Kidney glomerular epithelial cell (primary cell): ENCODE data around the gene EDARADD.
"Not testable (repeated sequence)": the region's sequence is repeated elsewhere in the genome, so short reads cannot be mapped to it uniquely, and the experiment has no call there.

Source experiments
- DNase-seq: peaks from one replicate; lab custom pipeline; 2025; lab: John Stamatoyannopoulos, UW

Gene EDARADD

DNA sequence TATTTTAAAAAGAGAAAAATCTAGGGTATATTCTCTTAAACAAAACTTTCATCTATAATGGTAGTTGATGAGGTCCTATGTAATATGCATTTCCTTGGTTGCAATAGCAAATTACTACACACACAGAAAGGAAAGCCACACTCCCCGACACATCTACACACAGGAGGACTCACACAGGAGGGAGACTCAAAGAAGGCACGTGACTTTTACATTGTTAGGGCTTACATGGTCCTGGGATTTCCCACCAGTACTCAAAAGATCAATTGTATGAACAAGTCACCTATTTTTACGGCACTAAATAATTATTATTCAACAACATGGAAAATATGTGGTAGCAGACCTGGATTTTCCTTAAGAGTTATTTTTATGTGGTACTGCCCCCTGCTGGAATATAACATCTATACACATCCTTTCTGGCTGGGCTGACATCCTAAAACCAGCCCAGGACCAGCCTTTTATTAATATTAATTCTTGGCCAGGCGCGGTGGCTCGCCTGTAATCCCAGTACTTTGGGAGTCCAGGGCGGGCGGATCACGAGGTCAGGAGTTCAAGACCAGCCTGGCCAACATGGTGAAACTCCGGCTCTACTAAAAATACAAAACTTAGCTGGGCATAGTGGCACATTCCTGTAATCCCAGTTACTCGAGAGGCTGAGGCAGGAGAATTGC, 95.8 kb downstream of the EDARADD start:
- DNase-seq: peak; percentile 48

DNA sequence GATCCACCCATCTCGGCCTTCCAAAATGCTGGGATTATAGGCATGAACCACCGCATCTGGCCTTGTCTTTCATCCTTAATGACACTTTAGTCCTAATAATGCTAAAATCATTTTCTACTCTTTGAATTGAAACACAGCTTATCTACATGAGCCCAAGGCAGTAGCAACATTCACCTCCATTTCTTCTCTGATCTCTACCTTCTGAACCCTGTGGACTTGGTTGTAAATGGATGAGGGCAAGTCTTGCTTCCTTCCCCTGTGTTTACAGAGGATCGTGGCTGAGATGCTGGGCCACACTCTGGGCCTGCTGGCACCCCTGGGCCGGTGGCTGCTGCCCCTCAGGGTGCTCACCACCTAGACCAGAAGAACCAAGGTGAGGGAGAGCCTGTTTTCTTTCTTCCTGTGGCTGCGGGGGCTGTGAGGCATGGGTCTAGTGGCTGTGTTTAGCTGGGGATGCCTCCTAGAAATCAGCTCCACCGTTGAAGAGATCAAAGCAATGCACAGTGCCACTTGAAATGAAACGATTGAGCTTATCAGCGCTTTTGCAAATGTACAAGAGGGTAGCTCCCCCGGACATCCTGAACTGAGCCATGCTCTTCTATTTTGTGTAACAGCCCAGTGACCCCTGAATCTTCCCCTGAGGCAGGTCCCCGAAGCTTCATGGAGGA, 97.5 kb downstream of the EDARADD start:
- DNase-seq: no peak

DNA sequence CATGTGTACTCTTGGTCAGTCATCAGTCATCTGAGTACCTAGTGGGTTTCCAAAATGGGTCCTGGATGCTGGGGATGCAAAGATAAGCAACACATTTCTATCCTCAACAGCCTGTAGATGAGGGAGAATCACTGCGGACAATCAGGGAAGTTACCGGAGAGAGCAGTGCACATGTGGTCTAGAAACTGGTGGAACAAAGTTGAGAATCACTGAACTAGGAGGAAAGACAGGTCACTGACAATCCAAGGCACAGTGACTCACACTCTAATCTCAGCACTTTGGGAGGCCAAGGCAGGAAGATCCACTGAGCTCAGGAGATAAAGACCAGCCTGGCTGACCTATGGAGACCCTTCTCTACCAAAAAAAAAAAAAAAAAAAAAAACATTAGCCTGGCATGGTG, 98.3 kb downstream of the EDARADD start:
- no peak for DNase-seq

DNA sequence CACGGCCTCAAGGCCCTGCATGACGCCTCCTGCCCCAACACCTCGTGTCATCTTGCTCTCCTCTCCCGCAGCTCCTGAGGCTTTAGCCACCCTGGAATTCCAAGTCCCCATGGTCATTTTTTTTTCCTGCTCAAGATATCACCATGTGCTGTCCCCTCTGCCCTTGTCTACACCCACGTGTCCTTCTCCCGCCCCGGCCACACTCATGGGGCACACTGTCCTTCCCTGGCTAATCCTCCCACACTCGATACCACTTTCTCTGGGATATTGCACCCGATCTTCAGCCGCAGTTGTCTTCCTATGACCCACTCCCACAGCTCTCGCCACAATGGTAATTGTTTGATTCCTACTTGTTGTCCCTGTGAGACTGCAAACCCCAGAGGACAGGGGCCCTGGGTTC, 100.0 kb downstream of the EDARADD start:
- DNase-seq: no peak

DNA sequence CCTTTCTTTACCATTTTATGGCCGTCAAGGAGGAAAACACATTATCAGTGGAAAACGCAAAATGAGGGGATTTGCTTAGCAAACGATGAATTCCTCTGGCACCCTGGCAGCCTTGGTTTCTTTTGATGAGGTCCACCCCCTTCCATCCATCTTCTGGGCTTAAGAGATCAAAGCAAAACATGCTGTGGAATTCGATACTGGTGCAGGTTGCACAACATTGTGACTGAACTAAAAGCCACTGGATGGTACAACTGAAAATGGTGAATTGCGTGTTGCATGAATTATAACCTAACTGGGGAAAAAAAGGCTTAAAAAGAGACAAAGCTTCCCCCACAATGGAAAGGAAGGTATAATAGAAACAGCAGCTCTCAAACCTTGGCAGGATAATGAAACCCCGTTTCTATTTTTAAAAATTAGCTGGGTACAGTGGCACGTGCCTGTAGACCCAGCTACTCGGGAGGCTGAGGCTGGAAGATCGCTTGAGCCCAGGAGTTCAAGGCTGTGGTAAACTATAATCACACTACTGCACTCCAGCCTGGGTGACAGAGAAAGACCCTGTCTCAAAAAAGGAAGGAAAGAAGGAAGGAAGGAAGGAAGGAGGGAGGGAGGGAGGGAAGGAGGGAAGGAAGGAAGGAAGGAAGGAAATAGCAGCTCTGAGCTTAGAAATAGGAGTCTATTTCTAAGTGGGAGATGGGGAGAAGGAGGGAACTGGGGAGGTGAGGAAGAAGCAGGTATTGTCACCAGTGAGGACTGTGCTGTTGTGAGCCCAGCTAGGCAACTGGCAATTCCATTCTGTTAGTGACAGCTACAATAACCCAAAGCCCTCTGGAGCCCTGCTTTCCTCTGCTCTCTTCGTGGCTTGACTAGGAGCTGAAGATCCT, 100.7 kb downstream of the EDARADD start:
- DNase-seq: no peak

DNA sequence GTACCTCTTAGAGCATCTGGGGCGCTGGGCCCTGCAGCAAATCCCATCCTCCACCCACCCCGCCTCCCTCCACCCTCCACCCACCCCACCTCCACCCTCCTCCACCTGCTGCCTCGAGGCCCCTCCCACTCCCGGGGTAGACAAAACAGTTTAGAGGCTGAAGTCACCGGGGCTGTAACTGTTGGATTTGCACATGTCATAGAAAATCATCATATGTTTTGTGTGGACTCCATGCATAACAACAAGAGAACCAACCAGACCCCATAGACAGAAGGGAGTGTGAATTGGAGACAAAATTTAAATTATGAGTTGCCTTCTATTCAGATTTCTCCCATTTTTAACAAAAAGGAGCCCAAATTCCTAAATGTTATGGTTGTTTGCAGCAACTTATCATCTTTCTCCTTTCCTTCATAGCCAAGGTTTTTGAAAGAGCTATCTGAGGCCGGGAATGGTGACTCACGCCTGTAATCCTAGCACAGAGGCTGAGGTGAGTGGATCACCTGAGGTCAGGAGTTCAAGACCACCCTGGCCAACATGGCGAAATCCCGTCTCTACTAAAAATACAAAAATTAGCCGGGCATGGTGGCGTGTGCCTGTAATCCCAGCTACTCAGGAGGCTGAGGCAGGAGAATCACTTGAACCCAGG, 101.5 kb downstream of the EDARADD start:
- no peak for DNase-seq

DNA sequence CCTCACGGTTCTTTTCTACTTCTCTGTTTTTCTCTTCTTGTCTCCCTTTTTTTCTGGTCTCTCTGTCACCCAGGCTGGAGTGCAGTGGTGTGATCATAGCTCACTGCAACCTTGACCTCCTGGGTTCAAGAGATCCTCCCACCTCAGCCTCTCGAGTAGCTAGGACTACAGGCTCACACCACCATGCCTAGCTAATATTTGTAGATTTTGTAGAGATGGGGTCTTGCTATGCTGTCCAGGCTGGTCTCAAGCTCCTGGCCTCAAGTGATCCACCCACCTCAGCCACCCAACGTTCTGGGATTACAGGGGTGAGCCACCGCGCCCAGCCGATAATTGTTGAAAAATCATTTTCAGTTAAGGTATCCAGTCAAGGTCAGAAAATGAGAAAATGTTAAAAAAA, 103.8 kb downstream of the EDARADD start:
- DNase-seq: no peak

DNA sequence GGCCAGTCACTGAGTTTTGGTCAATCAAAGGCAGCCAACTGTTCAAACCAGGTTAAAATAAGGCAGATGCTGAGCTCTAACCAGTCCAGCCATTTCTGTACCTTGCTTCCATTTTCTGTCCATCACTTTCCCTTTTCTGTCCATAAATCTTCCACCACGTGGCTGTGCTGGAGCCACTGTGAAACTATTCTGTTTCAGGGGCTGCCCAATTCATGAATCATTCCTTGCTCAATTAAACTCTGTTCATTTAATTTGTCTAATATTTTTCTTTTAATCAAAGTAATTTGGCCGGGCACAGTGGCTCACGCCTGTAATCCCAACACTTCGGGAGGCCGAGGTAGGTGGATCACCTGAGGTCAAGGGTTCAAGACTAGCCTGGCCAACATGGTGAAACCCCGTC, 107.0 kb downstream of the EDARADD start:
- no peak for DNase-seq

DNA sequence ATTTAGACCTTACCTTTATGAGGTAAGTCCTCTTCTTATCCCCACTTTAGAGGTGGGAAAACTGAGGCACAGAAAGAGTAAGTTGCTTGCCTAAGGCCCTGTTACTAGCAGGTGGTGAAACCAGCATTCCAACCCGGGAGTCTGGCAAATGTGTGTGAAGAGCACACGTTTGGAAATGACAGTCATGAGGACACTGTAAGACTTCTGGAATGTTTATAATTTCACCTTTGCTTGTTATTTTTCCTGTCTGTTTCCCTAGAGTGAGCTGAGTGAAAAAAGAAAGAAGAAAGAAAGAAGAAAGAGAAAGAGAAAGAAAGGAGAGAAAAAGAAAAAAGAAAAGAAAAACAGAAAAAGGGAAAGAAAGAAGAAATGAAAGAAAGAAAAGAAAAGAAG, 108.5 kb downstream of the EDARADD start:
- peak; percentile 74 for DNase-seq

DNA sequence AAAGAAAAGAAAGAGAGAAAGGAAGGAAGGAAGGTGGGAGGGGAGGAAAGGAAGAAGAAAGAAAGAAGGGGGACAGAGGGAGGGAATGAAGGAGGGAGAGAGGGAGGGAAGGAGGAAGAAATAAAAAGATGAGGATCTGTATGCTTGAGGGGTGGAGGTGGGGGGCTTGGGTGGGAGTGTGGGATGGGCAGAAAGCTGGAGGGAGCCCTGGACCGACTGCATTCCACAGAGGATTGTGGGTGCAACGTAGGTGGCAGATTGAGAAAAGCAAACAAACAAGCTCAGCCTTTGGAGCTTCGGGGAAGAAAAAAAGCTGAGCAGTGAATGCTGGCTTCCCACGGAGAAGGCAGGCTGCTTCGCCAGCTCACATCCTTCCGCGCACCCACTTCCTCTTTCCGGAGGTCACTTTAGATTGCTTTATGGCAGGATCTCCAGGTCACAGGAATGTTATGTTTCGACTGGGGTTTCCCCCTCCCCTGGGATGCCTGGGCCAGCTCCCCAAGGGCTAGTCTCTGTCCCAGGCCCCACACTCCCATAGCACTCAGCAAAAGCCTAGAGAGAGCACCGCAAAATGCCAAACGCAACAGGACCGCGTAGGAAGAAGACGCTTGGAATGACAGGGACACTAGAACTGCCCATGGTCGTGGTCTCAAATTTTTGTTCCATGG, 109.0 kb downstream of the EDARADD start:
- DNase-seq: peak; percentile 88

DNA sequence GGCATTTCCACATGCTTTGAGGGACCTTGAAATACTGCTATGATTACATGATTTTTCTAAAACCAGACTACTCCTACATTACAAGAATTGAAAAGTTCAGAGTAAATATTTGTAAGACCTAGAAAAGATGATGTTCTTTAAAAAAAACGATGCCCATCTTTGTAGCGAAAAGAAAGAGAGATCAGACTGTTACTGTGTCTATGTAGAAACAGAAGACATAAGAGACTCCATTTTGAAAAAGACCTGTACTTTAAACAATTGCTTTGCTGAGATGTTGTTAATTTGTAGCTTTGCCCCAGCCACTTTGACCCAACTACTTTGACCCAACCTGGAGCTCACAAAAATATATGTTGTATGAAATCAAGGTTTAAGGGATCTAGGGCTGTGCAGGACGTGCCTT, 110.3 kb downstream of the EDARADD start:
- not testable (repeated sequence) for DNase-seq

DNA sequence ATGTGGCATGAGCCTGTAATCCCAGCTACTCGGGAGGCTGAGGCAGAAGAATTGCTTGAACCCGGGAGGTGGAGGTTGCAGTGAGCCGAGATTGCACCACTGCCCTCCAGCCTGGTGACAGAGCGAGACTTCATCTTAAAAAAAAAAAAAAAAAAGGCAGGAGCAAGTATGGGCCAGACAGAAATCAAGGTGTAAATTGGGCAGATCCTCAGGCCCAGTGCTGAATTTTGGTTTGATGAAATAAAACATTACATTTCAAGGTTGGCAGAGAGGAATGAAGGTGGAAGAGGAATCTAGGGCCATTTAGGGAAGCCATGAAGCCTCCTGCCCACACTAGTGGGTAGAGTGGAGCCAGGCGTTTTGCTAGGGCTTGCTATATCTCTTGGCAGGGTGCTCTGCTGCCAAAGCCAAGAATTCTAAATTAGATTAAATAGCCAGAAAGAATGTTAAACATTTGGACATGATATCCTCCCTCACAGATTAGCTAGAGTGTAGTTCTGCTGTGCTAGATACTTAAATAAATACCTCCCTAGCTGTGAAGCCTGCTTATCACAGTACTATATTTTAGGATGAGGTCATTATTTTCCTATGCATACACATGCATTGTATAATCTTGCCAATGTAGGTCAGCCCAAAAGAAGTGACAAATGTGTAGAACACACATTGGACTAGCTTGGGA, 113.1 kb downstream of the EDARADD start:
- peak; percentile 66 for DNase-seq

DNA sequence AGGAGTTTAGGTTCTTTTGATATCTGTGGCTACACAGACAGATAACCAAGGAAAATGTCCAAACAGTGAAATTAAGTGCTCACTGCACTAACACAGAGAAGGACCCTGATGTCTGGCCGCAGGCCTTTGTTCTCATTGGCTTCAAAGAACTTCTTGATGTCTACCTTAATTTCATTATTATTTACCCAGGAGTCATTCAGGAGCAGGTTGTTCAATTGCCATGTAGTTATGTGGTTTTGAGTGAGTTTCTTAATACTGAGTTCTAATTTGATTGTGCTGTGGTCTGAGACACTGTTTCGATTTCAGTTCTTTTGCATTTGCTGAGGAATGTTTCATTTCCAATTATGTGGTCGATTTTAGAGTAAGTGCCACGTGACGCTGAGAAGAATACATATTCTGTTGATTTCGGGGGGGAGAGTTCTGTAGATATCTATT, 114.5 kb downstream of the EDARADD start:
- no peak for DNase-seq

DNA sequence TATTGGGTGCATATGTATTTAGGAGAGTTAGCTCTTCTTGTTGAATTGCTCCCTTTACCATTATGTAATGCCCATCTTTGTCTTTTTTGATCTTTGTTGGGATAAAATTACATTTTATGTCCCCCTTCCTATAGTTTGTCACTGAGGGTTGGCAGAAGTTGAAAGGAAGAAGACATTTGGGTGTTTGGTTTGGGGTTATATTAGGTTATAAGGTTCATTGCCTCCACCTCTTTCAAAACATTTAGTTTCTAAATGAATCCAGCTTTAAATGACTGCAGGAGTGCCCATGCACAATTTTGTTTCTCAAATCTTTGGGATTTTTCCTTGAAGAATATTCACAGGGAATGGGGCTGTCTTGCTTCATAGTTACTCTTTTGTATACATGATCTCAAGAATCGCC, 115.1 kb downstream of the EDARADD start:
- DNase-seq: no peak

DNA sequence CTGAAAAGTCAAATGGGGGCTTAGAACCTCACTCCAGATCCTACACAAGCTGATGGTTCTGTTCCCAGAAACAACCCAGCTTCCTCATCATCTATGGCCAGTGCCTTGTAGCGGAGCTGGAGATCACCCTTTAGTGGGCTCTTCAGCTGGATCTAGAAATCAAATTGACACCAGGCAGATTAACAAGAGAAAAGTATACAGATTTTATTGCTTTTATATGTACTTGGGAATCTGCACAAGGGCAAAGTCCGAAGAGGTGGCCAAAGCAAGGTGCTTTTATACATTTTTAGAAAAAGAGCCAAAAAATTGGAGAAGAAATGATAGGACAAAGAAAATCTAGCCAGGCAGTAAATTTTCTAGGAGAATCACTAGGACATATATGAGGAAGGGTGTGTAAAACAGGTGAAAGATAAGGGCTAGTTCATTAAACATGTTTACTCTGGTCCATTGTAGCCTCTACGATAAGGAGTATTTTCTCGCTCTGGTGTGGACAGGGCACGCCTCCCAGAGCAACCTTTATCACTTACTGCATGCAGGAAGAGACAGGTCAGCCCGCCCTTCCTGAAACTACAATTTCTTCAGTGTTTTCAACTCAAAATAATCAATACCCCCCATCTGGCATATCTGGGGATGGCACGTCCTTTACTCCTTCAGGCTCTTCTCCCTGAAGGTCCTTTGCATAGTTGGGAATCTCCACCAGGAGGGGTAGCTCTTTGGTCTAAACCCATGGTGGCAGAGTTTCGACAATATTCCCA, 115.7 kb downstream of the EDARADD start:
- no peak for DNase-seq

DNA sequence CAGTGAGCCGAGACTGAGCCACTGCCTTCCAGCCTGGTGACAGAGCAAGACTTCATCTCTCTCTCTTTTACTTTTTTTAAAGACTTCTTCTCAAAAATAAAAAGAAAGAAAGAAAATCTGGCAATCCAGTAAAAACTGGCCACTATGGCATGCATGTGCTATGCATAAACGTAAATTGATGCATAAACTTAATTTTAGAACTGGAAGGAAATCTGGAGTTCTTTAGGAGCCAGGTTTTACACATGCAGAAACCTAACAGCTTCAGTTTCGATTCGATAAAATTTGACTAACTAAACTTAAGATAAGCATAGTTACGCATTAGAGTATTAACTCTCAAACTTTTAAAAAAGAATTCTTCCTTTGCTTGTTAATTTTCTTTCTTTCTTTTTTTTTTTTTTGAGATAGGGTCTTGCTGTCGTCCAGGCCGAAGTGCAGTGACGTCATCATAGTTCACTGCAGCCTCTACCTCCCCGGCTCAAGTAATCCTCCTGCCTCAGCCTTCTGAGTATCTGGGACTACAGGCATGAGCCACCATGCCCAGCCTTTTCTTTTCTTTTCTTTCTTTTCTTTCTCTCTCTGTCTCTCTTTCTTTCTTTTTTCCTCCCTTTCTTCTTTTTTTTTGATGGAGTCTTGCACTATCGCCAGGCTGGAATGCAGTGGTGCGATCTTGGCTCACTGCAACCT, 117.8 kb downstream of the EDARADD start:
- DNase-seq: no peak

DNA sequence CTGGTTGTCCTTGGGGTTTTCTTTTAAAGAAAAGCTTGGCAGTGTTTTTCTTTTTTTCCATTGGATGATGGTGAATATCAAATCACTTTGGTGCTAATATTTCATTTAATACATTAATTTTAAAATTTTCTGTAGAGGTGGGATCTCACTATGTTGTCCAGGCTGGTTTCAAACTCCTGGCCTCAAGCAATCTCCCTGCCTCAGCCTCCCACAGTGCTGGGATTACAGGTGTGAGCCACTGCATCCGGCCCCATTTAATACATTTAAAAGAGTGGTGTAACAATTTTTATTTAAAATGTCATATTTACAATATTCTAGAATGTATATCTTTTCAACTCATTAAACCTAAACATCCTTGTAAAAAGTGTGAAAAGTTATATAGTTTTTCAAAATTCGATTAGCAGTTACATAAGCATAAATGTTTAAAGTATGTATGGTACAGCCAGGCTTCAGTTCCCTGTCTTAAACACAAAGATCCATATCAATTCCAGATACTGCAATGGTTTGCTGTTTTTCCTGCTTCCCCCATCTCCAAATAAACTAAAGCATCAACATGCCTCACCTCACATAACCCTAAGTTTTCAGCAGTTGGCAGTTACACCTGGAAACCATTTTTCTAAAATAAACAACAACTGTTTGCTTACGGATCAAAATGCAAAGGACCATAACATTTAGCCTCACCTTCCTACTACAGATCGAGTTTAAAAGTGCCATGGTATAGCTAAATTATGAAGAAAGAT, 120.8 kb downstream of the EDARADD start:
- DNase-seq: no peak

DNA sequence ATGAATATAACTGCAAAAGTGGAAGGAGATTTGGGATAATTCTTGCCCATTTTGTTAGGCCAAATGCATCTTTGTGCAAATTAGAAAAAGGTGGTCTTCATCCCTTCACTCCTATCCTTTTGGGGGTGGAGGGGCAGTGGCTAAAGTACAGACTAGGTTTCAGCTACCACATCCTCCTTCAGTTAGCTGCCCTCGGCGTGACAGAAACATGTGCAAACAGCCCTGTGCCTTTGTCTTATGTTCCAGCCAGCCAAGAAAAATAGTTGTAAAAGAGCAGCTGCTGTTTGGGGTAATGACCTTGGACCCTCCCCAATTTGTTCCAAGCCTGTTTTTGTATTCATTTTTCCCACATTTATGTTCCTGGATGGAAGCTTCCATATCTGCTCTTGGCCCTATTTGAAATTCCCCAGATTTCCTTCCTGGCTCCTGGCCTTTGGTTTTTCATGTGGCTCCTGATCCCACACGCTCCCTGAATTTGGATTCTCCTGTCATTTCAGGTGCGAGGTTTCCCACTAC, 121.4 kb downstream of the EDARADD start:
- DNase-seq: no peak
